ENCODE results near the gene STK17B.

DNA sequence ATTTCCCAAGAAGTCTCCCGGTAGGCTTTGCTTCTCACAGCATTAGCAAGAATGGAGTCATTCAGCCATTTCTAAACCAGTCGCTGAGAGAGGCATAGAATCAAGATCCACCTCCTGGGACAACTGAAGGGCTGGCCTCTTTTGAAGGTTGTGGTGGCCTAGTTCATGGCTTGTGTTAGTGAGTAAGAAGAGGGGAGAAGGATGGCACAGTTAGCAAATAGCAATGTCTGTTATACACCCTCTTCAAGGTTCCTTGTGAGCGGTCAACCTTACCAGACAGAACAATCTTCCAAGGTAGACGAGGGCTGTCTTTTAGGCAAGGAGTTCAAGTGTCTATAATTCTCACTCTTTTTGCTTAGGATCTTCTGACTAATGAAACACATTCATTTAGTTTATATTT, 67.3 kb downstream of the STK17B start:
- TF ChIP-seq POLR2AphosphoS5 (IDR thresholded peaks at IDR 0.05; ENCODE audit: low read depth, low read length) (no peak), TAF1 (IDR thresholded peaks at IDR 0.05; ENCODE audit: borderline replicate concordance, low read depth, low read length) (no peak), POLR2A (IDR thresholded peaks at IDR 0.05; ENCODE audit: low read depth, low read length) (no peak)
